PC-9 (cell line): ENCODE results near the gene ALPG. TPM values are rescaled to one million over a fixed set of nuclear protein-coding genes. Genes with fewer than 3 reads are reported as not detected.
A peak's percentile ranks its signal among the peaks of the same experiment; 100 is the strongest.
"Not testable (repeated sequence)": the region's sequence is repeated elsewhere in the genome, so short reads cannot be mapped to it uniquely, and the experiment has no call there.

Source experiments
- BruUV-seq: library from RNA; stranded (reverse); fragments of 400-500 nt; replicated peaks from 2 replicates; lab custom pipeline; 2021; lab: Mats Ljungman, UMichigan
- CTCF ChIA-PET: fragments of 300-600 bp; sonication (Branson Sonifier 250); formaldehyde crosslinking; loops from one replicate; lab custom pipeline; 2022; ENCODE audit warnings: antibody characterized with exemption; lab: Charles Lee
- POLR2A ChIA-PET: fragments of 300-600 bp; sonication (Branson Sonifier 250); formaldehyde crosslinking; loops from one replicate; lab custom pipeline; 2022; ENCODE audit warnings: antibody characterized with exemption; ENCODE audit not compliant: unreplicated experiment; lab: Charles Lee
- DNase-seq, 2 experiments: peaks; one replicate each; pipeline versions ENCODE4 v3.0.0 to v3.0.0-alpha.2; 2015 to 2022; ENCODE audit warnings: mixed read lengths in 1 of 2
- H2AFZ ChIP-seq: fragments of 200-600 bp; sonication (generic); 2 replicates; pipeline ENCODE4 v1.8.1; 2017; ENCODE audit warnings: antibody characterized with exemption
- H3F3A ChIP-seq: fragments of 200-600 bp; sonication (generic); 2 replicates; pipeline ENCODE4 v1.8.1; 2017; ENCODE audit warnings: antibody characterized with exemption, mild to moderate bottlenecking, low read depth; ENCODE audit not compliant: insufficient read depth
- H3K27ac ChIP-seq: fragments of 200-600 bp; sonication (generic); 2 replicates; pipeline ENCODE4 v1.6.1; 2016; ENCODE audit warnings: mixed run types
- H3K27me3 ChIP-seq: fragments of 200-600 bp; sonication (generic); 2 replicates; pipeline ENCODE4 v1.6.1; 2016; ENCODE audit warnings: low read depth, mixed run types; ENCODE audit not compliant: insufficient read depth
- H3K36me3 ChIP-seq: fragments of 200-600 bp; sonication (generic); 2 replicates; pipeline ENCODE4 v1.6.1; 2016; ENCODE audit warnings: low read depth, mixed run types
- H3K4me1 ChIP-seq: fragments of 200-600 bp; sonication (generic); replicated peaks from 2 replicates; pipeline ENCODE4 v1.6.1; 2016; ENCODE audit warnings: mixed run types; ENCODE audit not compliant: insufficient read depth
- H3K4me2 ChIP-seq: fragments of 200-600 bp; sonication (generic); 2 replicates; pipeline ENCODE4 v1.6.1; 2017; ENCODE audit warnings: mixed run types
- H3K4me3 ChIP-seq: fragments of 200-600 bp; sonication (generic); 2 replicates; pipeline ENCODE4 v1.6.1; 2016; ENCODE audit warnings: mixed run types
- H3K79me2 ChIP-seq: fragments of 200-600 bp; sonication (generic); 2 replicates; pipeline ENCODE4 v1.6.1; 2017; ENCODE audit warnings: low read depth, mixed run types
- H3K9me2 ChIP-seq: fragments of 200-600 bp; sonication (generic); 2 replicates; pipeline ENCODE4 v1.8.1; 2017; ENCODE audit warnings: mild to moderate bottlenecking; ENCODE audit not compliant: insufficient read depth
- H3K9me3 ChIP-seq: fragments of 200-600 bp; sonication (generic); 2 replicates; pipeline ENCODE4 v1.8.1; 2016; ENCODE audit warnings: low read depth; ENCODE audit not compliant: insufficient read depth
- H4K20me1 ChIP-seq: fragments of 200-600 bp; sonication (generic); 2 replicates; pipeline ENCODE4 v1.8.1; 2017; ENCODE audit not compliant: insufficient read depth
- EZH2 ChIP-seq: fragments of 200-600 bp; sonication (generic); IDR thresholded peaks from 2 replicates; pipeline ENCODE4 v1.8.0; 2017; ENCODE audit warnings: antibody characterized with exemption, low read depth
- intact Hi-C: fragments of 100-400 bp; cut with micrococcal nuclease; formaldehyde crosslinking; loops from one replicate; pipeline ENCODE4 v1.10.0; 2022; ENCODE audit not compliant: unreplicated experiment
- total RNA-seq: library from RNA; stranded (reverse); gene quantifications from 2 replicates; pipeline ENCODE4 v1.2.3, GENCODE V29; 2021
- TF ChIP-seq, protein P1 (sequence below): fragments of 200-600 bp; sonication (generic); conservative IDR thresholded peaks from 2 replicates; pipeline ENCODE4 v1.6.1; 2017; ENCODE audit warnings: mixed run types, antibody characterized with exemption, mild to moderate bottlenecking, moderate library complexity

Gene ALPG
- total RNA-seq, 1 experiment from 2014 or later, result 0.76 TPM

- CTCF ChIA-PET, result interaction anchor here (1.0 kb wide), 1 partner anchor 36 kb away, joined by 5 read pairs; no protein-coding TSS in a partner anchor
- DNase-seq, result peak; percentile 52 to 53
Measured at GRCh38 chr2:232421189-232421785, 14.6 kb downstream of the ALPG start.

DNA sequence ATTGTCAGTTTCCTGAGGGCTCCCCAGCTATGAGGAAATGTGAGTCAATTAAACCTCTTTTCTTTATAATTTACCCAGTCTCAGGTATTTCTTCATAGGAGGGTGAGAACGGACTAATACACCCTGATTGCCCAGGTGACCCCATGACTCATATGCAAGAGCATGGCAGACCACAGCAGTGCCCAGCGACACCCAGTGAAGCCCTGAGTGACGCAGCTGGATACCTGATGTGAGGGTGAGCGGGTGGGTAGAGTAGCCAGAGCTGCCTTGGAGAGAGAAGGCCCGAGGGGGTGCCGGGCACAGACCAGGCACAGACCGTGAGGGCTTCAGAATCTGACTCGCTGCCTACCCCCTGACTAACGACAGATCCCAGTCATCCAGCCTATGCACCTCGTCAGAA, 15.4 kb downstream of the ALPG start:
- H3K4me3 ChIP-seq, result peak overlapping the region; percentile 58; the same call in 1 of the 2 replicates
- H3K79me2 ChIP-seq, result no peaks in the 10 kb centered on the region
- peak overlapping the region; percentile 81 for H3K27ac ChIP-seq
- no peaks in the 10 kb centered on the region for H3K9me2 ChIP-seq
- peaks cover 11% of the 10 kb centered on the region for H3K4me1 ChIP-seq
- H2AFZ ChIP-seq, result no peak overlapping the region; the same call in 1 of the 2 replicates
- H3F3A ChIP-seq, result peaks cover 19% of the 10 kb centered on the region; the same call in 1 of the 2 replicates
- no peaks in the 10 kb centered on the region for H4K20me1 ChIP-seq
- DNase-seq, result peak; percentile 68 to 87
- 0 out of 2 replicates have a peak, but pooled peaks cover 3% of the 10 kb centered on the region for H3K9me3 ChIP-seq
- BruUV-seq, result no TSS peak
- H3K36me3 ChIP-seq, result no peaks in the 10 kb centered on the region
- peak overlapping the region; percentile 84 for H3K4me2 ChIP-seq
- intact Hi-C loops, result loop anchor here (1.0 to 5.0 kb wide), 2 partner anchors 37 to 55 kb away; no protein-coding TSS in a partner anchor
- ChIA-PET POLR2A (interaction anchor here (0.6 kb wide), 1 partner anchor 521 kb away, joined by 5 read pairs; no protein-coding TSS in a partner anchor), CTCF (interaction anchor here (0.6 kb wide), 1 partner anchor 504 kb away, joined by 9 read pairs; no protein-coding TSS in a partner anchor)
- no peaks in the 10 kb centered on the region for H3K27me3 ChIP-seq
- TF ChIP-seq EZH2, result no peak
- TF ChIP-seq, protein P1, sequence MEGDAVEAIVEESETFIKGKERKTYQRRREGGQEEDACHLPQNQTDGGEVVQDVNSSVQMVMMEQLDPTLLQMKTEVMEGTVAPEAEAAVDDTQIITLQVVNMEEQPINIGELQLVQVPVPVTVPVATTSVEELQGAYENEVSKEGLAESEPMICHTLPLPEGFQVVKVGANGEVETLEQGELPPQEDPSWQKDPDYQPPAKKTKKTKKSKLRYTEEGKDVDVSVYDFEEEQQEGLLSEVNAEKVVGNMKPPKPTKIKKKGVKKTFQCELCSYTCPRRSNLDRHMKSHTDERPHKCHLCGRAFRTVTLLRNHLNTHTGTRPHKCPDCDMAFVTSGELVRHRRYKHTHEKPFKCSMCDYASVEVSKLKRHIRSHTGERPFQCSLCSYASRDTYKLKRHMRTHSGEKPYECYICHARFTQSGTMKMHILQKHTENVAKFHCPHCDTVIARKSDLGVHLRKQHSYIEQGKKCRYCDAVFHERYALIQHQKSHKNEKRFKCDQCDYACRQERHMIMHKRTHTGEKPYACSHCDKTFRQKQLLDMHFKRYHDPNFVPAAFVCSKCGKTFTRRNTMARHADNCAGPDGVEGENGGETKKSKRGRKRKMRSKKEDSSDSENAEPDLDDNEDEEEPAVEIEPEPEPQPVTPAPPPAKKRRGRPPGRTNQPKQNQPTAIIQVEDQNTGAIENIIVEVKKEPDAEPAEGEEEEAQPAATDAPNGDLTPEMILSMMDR, result no peak

More at GRCh38 chr2:232421189-232421785, 14.6 kb downstream of the ALPG start:
- POLR2A ChIA-PET, result interaction anchor here (0.6 kb wide), 2 partner anchors 56 to 521 kb away, joined by 4 to 5 read pairs; no protein-coding TSS in a partner anchor
- H3K4me3 ChIP-seq, result peak overlapping the region; percentile 58
- intact Hi-C loops, result loop anchor here (5.0 kb wide), 1 partner anchor 54 kb away; no protein-coding TSS in a partner anchor
- H3K36me3 ChIP-seq, result no peaks in the 10 kb centered on the region
- no peaks in the 10 kb centered on the region for H4K20me1 ChIP-seq
- no peaks in the 10 kb centered on the region for H3K79me2 ChIP-seq
- H3K9me2 ChIP-seq, result no peaks in the 10 kb centered on the region
- H3K4me1 ChIP-seq, result peaks cover 11% of the 10 kb centered on the region
- H2AFZ ChIP-seq, result peak overlapping the region; percentile 84
- TF ChIP-seq, protein P1, result no peak
- no peak for TF ChIP-seq EZH2
- H3F3A ChIP-seq, result peaks cover 19% of the 10 kb centered on the region; the same call in 1 of the 2 replicates
- H3K27ac ChIP-seq, result peak overlapping the region; percentile 81
- H3K4me2 ChIP-seq, result peak overlapping the region; percentile 84
- H3K27me3 ChIP-seq, result no peaks in the 10 kb centered on the region
- 0 out of 2 replicates have a peak, but pooled peaks cover 3% of the 10 kb centered on the region for H3K9me3 ChIP-seq
- TSS peak; percentile 48 for BruUV-seq

DNA sequence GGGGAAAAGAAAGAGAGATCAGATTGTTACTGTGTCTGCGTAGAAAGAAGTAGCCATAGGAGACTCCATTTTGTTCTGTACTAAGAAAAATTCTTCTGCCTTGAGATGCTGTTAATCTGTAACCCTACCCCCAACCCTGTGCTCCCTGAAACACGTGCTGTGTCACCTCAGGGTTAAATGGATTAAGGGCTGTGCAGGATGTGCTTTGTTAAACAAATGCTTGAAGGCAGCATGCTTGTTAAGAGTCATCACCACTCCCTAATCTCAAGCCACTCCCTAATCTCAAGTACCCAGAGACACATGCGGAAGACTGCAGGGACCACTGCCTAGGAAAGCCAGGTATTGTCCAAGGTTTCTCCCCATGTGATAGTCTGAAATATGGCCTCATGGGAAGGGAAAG, 16.4 kb downstream of the ALPG start:
- H3K9me3 ChIP-seq, H2AFZ ChIP-seq, CTCF ChIA-PET, H3K27me3 ChIP-seq, H3K4me2 ChIP-seq, H3K36me3 ChIP-seq, H3K9me2 ChIP-seq, H3K79me2 ChIP-seq, BruUV-seq, H3K4me3 ChIP-seq, DNase-seq, H4K20me1 ChIP-seq, POLR2A ChIA-PET: not testable (repeated sequence)
- Histone ChIP-seq H3F3A (peaks cover 19% of the 10 kb centered on the region; the same call in 1 of the 2 replicates), H3K4me1 (peaks cover 11% of the 10 kb centered on the region), H3K27ac (peak overlapping the region; percentile 81)
- intact Hi-C loops, result loop anchor here (1.0 to 5.0 kb wide), 2 partner anchors 38 to 56 kb away; no protein-coding TSS in a partner anchor

- H3K4me2 ChIP-seq, H4K20me1 ChIP-seq, POLR2A ChIA-PET, H3K9me3 ChIP-seq, CTCF ChIA-PET, H3K27ac ChIP-seq, BruUV-seq, H3K79me2 ChIP-seq, H3K4me3 ChIP-seq, H3K36me3 ChIP-seq, DNase-seq, H3K9me2 ChIP-seq, H3K27me3 ChIP-seq, H2AFZ ChIP-seq: not testable (repeated sequence)
- peaks cover 19% of the 10 kb centered on the region; the same call in 1 of the 2 replicates for H3F3A ChIP-seq
- intact Hi-C loops, result loop anchor here (5.0 kb wide), 1 partner anchor 56 kb away; no protein-coding TSS in a partner anchor
- H3K4me1 ChIP-seq, result peaks cover 11% of the 10 kb centered on the region
Measured at GRCh38 chr2:232423407-232423806, 16.8 kb downstream of the ALPG start.
